SW480 (cell line): ENCODE measurements around the gene WFS1.

ENCODE experiments used
- DNase-seq: peaks from one replicate; pipeline ENCODE4 v3.0.0-alpha.2; 2016; ENCODE audit warnings: low spot score

The WFS1 gene

GRCh38 chr4:6269616-6270511 lies at the start of gene WFS1:
Gene WFS1, plus strand, starts transcription at chr4:6269850. Its CDS starts 7,606 bp downstream, at chr4:6277456.
- peak; percentile 95 for DNase-seq

DNA sequence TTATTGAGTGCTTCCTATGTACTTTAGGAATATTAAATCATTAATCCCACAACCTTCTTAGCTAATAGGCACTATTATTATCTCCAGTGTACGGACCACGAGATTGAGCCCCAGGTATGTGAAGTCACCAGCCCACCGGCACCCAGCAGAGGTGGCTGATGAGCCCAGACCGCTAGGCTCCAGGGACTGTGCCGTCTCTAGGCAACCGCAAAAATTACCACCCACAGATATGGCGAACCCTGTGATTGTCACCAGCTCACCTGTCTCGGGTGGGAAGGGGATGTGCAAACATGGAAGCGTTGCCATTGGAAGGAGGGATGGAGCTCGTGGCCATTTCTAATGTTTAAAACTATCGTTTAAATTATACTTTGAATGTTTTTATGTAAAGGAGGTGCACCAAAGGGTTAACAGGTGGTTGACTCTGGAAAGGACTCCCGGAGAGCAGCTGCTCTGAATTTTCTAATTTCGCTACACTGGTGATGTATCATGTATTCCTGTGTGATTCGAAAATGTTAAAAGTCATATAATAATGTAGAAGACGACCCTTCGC lies 48.3 kb upstream of the WFS1 start:
- no peak for DNase-seq

DNA sequence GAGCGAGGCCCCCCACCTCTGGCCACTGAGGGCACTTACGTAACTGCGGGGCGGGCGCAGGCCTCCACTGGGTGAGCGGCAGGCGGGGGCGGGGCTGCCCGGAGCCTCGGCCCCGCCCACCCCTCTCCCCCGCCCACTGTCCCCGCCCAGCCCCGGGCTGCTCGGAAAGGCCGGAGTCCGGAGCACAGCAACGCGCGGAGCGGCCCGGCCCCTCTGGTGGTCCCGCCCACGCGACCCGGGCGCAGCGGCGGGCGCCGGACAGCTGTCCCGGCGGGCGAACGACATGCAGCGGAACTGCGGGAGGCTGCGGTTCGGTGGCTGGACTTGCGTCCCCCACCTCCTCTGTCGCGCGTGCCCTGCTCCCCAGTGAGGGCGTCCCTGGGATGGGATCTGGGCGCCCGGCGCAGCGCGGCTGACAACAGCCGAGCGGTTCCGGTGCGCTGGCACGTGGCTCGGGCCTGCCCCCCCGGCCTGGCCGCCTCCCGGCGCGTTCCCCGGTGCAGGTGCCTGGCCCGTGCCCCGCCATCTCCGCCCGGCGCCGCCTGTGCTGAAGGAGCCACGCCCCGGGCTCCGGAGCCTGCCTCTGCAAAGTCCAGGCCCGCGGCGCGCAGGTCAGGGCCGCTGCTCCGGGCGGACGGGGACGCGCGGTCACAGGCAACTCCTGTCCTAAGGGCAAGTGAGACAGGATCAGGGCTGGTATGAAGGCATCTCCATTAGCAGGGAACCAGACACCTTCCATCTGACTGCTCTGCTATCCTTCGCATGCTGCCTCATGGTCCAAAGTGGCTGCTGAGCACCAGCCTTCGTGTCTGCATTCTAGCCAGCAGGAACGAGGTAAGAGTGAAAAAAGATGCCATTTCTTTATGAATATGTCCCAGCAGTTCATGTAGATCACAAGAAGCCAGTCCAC lies 47.5 kb upstream of the WFS1 start:
- no peak for DNase-seq

DNA sequence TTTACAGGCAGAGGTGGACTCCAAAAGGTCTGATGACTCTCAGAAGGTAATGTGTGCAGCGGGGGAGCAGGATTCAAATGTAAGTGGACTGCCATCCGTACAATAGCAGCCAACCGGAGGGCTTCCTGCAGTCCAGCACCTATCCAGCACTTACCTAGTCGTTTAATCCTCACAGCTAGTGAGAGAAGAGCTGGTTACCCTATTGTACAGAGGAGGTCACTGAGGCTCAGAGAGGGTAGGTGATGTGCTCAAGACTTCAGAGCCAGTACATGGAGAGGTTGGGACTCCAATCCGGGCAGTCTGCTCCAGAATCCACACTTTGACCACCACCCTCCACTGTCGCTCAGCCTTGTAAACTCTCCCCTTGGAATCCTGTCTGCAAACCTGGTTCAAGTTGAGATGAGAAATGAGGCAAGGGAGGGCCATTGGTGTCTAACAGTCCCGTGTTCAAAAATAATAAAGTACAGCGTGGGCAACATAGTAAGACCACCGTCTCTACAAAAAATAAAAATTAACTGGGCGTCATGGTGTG lies 46.8 kb upstream of the WFS1 start:
- DNase-seq: no peak

- no peak for DNase-seq
Measured at GRCh38 chr4:6224735-6225134, 44.9 kb upstream of the WFS1 start.

DNA sequence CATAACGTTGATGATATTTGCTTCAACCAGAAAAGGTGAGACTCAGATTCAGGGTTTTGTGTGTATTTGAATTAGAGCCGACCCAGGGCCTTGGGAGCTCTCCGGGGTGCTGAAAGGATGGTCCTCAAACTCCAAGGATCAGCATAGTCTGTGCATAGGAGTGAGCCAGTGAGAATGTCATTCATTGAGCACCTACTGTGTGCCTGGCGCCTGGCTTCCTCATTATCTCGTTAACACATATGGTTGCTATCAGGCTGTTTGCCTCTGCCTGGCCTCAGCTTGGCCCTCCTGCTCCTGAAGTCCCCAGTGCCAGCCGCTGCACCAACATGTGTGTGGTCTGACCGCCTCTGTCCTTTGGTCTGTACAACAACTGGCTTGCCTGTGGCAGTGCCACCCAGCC lies 44.2 kb upstream of the WFS1 start:
- peak; percentile 20 for DNase-seq

GRCh38 chr4:6226506-6226905 lies 43.1 kb upstream of the WFS1 start:
- DNase-seq: no peak

DNA sequence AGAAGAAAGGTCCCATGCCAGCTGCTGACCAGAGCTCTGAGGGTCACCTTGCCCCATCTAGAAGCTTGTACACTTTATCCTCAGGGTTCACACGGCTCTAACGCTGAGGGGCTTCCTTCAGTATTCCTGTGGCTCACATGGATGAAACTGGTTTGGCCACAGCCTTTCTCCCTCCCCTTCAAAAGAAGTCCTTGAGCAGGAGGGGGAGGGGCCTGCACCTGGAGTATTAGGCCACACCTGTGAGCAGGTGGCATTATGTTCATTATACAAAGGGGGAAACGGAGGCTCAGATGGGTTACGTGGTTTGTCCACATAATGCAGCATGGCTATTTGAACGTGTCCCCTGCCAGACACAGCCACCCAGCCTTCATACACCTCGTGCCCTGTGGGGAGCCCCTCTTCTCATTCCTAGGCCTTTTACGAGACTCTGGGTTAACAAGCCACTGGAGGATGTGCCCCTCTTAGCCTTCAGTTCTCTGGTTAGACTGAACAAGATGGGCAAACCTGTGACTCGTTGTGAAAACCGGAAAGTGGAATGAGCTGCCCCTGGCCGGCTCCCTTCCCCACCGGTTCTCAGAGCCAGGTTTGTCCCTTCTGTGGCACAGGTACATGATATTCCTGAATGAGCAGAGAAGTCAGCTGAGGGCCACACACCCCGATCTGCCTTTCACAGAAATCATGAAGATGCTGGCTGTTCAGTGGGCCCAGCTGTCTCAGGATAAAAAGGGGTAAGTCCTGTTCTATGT lies 42.1 kb upstream of the WFS1 start:
- no peak for DNase-seq

DNA sequence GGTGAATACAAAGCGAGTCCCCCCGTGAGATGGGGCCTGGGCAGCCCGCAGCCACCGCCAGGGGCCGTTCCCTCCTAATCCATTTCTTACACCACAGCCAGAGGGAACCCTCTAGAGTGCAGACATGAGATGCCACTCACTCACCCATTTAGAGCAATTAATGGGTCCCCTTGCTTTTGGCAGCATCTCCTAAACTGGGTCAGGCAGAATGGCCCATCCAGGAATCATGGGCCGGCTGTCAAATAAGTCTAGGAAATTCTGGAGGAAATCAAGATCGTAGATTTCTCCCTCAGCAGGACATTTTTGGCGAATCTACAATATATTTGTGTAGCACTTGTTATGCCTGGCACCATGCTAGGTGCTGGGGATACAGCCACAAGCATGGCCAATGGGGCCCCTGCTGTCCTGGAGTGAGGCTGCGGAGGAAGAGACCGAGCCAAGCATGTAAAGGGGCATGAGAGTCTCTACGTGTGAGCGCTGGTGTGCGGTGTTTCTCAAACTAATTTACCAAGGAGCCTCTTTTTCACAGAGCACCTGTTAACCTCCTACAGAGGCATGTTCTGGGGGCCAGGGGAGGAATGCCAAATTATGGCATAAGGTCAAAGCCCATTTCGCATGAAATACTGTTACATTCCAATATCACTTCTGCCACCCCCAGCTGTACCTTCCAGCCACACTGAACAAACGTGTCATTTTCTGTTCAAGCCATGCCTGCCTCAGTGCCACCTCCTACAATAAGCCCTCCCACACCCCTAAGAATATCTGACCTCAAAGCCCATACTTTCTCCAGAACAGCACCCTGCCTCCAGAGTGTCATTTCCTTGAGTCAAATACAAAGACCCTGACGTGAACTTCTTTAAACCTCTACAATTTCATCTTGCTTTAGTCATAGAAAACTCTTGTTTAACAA lies 41.2 kb upstream of the WFS1 start:
- DNase-seq: no peak

DNA sequence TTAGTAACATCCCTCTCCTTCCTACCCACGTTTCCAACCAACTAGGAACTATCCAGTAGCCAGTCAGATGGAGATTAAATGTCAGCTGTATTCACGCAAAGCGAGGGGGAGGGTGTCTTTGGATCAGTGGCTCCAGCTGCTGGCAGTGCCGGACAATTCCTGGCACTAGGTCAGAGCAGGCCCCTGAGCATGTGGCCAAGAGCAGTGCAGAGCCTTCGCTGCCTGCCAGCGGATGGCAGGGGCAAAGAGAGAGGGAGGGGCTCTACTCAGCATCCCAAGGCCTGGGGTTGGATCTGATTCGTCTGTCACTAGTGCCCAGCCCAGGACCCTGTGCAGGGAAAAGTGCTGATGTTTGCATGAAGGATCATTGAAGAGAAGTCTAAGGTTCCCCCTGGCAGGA lies 40.6 kb upstream of the WFS1 start:
- no peak for DNase-seq

GRCh38 chr4:6229671-6230501 lies 39.8 kb upstream of the WFS1 start:
- no peak for DNase-seq

GRCh38 chr4:6230502-6230785 lies 39.2 kb upstream of the WFS1 start:
- no peak for DNase-seq

GRCh38 chr4:6230827-6231662 lies 38.6 kb upstream of the WFS1 start:
- DNase-seq: no peak

DNA sequence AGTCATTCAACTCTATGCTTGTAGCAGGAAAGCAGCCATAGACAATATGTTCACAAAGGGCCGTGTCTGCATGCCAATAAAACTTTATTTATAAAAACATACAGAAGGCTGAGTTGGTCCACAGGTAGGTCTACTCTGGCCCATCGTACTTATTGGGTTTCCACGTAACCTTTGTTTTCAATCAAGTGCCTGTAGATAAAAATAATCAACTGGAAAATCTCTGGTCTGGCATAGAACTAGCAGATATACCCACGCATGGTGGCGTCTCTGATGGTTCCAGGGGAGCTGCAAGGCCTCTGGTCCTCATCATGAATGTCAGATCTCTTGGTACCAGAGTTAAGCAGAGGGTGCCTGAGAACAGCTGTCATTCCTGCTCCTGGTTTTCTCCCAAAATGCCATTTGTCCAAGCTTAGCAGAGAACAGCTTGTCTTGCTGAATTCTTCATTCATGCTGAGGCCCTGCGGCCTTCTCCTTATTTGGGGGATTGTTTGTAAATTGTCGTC lies 37.9 kb upstream of the WFS1 start:
- no peak for DNase-seq

- DNase-seq: no peak
Measured at GRCh38 chr4:6232836-6233785, 36.5 kb upstream of the WFS1 start.

DNA sequence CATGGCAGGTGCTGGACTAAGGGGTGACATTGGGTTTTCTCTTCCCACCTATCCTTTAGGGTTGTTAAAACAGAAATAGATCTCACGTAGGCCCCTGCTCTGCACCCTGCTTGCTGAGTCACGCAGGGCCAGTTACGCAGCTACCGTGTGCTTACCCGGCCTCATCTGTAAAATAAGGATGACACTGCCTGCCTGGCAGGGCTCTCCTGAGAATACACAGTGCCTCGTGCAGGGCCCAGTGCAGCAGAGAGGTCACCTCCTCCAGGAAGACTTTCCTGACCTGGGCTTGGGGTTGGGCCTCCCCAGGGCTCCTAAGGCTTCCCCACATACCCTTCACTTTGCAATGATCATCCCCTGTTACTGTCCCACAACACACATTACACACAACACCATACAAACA lies 35.7 kb upstream of the WFS1 start:
- no peak for DNase-seq

- DNase-seq: no peak
Measured at GRCh38 chr4:6235012-6235411, 34.6 kb upstream of the WFS1 start.
